H1 (cell line): ENCODE data around the gene PHACTR2. TPM values are rescaled to one million over a fixed set of nuclear protein-coding genes. Genes with fewer than 3 reads are reported as not detected.

Source experiments
- CTCF ChIA-PET: fragments of 300-600 bp; sonication (Branson Sonifier 250); formaldehyde crosslinking; loops from one replicate; lab custom pipeline; 2021; ENCODE audit not compliant: partially characterized antibody; lab: Charles Lee
- POLR2A ChIA-PET: fragments of 300-600 bp; sonication (Branson Sonifier 250); formaldehyde crosslinking; loops from one replicate; lab custom pipeline; 2021; ENCODE audit warnings: inconsistent platforms; ENCODE audit not compliant: partially characterized antibody; lab: Charles Lee
- DNase-seq, 2 experiments: peaks; one replicate each; pipeline versions ENCODE4 v3.0.0 to v3.0.0-alpha.2; 2010 to 2022; ENCODE audit warnings: low spot score in 2 of 2, low read depth in 1 of 2, mixed read lengths in 1 of 2
- FAIRE-seq: peaks from 2 replicates; lab custom pipeline; 2011; peaks lifted over from hg19 to GRCh38; lab: Jason Lieb, UNC
- H2AFZ ChIP-seq: 2 replicates; pipeline ENCODE4 v1.8.1; 2012; ENCODE audit warnings: low read length, inconsistent platforms
- H2AK5ac ChIP-seq: 2 replicates; pipeline ENCODE4 v1.6.1; 2013; ENCODE audit warnings: low read depth, low read length
- H2BK120ac ChIP-seq: replicated peaks from 2 replicates; pipeline ENCODE3; 2013; ENCODE audit warnings: low read depth, low read length, inconsistent platforms
- H2BK12ac ChIP-seq: 2 replicates; pipeline ENCODE4 v1.6.1; 2013; ENCODE audit warnings: low read depth, low read length
- H2BK15ac ChIP-seq: 2 replicates; pipeline ENCODE4 v1.6.1; 2013; ENCODE audit warnings: low read length
- H2BK20ac ChIP-seq: 2 replicates; pipeline ENCODE4 v1.6.1; 2013; ENCODE audit warnings: low read length
- H2BK5ac ChIP-seq: 2 replicates; pipeline ENCODE4 v1.6.1; 2013; ENCODE audit warnings: low read depth, low read length
- H3K14ac ChIP-seq: 2 replicates; pipeline ENCODE4 v1.6.1; 2013; ENCODE audit warnings: inconsistent platforms; ENCODE audit not compliant: insufficient read length
- H3K18ac ChIP-seq: 2 replicates; pipeline ENCODE4 v1.6.1; 2013; ENCODE audit warnings: low read length; ENCODE audit errors: extremely low read depth
- H3K23ac ChIP-seq: 2 replicates; pipeline ENCODE4 v1.6.1; 2013; ENCODE audit warnings: inconsistent platforms; ENCODE audit not compliant: insufficient read length
- H3K23me2 ChIP-seq: 2 replicates; pipeline ENCODE4 v1.6.1; 2013; ENCODE audit warnings: low read depth, low read length
- H3K27ac ChIP-seq: 2 replicates; pipeline ENCODE4 v1.6.1; 2011; ENCODE audit warnings: low read depth, low read length, inconsistent platforms
- H3K27me3 ChIP-seq, 4 experiments: replicated peaks in 1 of 4; 1 replicate in 1 of 4; 2 replicates in 3 of 4; pipeline versions ENCODE4 v1.6.1 to v1.8.1; 2011 to 2013; ENCODE audit warnings: low read length in 3 of 4, mild to moderate bottlenecking in 3 of 4, inconsistent platforms in 2 of 4, mixed read lengths in 2 of 4, moderate library complexity in 1 of 4; ENCODE audit not compliant: control insufficient read depth in 3 of 4, insufficient read depth in 3 of 4; ENCODE audit errors: extremely low read depth in 1 of 4
- H3K36me3 ChIP-seq, 4 experiments: 2 replicates each; pipeline versions ENCODE4 v1.6.1 to v1.8.1; 2011 to 2013; ENCODE audit warnings: mild to moderate bottlenecking in 4 of 4, low read length in 3 of 4, moderate library complexity in 2 of 4, control low read depth in 1 of 4, inconsistent platforms in 1 of 4; ENCODE audit not compliant: insufficient read depth in 4 of 4, control insufficient read depth in 2 of 4
- H3K4ac ChIP-seq: replicated peaks from 2 replicates; pipeline ENCODE3; 2013; ENCODE audit warnings: low read length, low read depth, mixed read lengths, inconsistent platforms; ENCODE audit not compliant: insufficient read length
- H3K4me1 ChIP-seq, 4 experiments: replicated peaks in 1 of 4; 1 replicate in 1 of 4; 2 replicates in 3 of 4; pipeline versions ENCODE4 v1.6.1 to v1.8.1; 2011 to 2013; ENCODE audit warnings: low read length in 3 of 4, inconsistent platforms in 2 of 4, mixed read lengths in 1 of 4; ENCODE audit not compliant: insufficient read depth in 4 of 4, control insufficient read depth in 3 of 4
- H3K4me2 ChIP-seq, 2 experiments: 2 replicates each; pipeline versions ENCODE4 v1.6.1 to v1.8.1; 2011 to 2013; ENCODE audit warnings: low read depth in 2 of 2, low read length in 2 of 2, control low read depth in 1 of 2, inconsistent platforms in 1 of 2, mild to moderate bottlenecking in 1 of 2; ENCODE audit not compliant: insufficient read depth in 1 of 2
- H3K4me3 ChIP-seq, 4 experiments: fragments of 200-600, 300-600 bp in 1 of 4; sonication (generic), shearing (Covaris generic), sonication (Bioruptor Twin) in 1 of 4; 2 replicates each; pipeline versions ENCODE4 v1.5.1 to v1.8.1; 2011 to 2016; ENCODE audit warnings: low read length in 4 of 4, low read depth in 3 of 4, control low read depth in 2 of 4, inconsistent platforms in 2 of 4, mild to moderate bottlenecking in 2 of 4, mixed read lengths in 1 of 4, moderate library complexity in 1 of 4; ENCODE audit not compliant: insufficient read depth in 2 of 4; ENCODE audit errors: extremely low read depth in 1 of 4
- H3K56ac ChIP-seq: replicated peaks from 2 replicates; pipeline ENCODE3; 2013; ENCODE audit warnings: low read depth, mild to moderate bottlenecking, mixed read lengths, low read length, inconsistent platforms; ENCODE audit not compliant: insufficient read length
- H3K79me1 ChIP-seq: 2 replicates; pipeline ENCODE4 v1.6.1; 2013; ENCODE audit warnings: low read depth, low read length, control low read depth
- H3K79me2 ChIP-seq, 2 experiments: 2 replicates each; pipeline versions ENCODE4 v1.6.1 to v1.8.1; 2012 to 2013; ENCODE audit warnings: low read length in 2 of 2, mild to moderate bottlenecking in 2 of 2, inconsistent platforms in 1 of 2; ENCODE audit not compliant: insufficient read depth in 2 of 2, control insufficient read depth in 1 of 2
- H3K9ac ChIP-seq, 4 experiments: replicated peaks in 1 of 4; 1 replicate in 1 of 4; 2 replicates in 3 of 4; pipeline versions ENCODE4 v1.6.1 to v1.8.1; 2011 to 2013; ENCODE audit warnings: low read depth in 3 of 4, low read length in 3 of 4, control low read depth in 2 of 4, mild to moderate bottlenecking in 2 of 4, moderate library complexity in 2 of 4, inconsistent platforms in 1 of 4; ENCODE audit errors: extremely low read depth in 1 of 4
- H3K9me3 ChIP-seq, 2 experiments: 2 replicates each; pipeline versions ENCODE4 v1.6.1 to v1.8.1; 2012 to 2013; ENCODE audit warnings: mild to moderate bottlenecking in 2 of 2, moderate library complexity in 2 of 2, control low read depth in 1 of 2, inconsistent platforms in 1 of 2, low read depth in 1 of 2, low read length in 1 of 2, mixed read lengths in 1 of 2; ENCODE audit not compliant: insufficient read depth in 2 of 2
- H4K20me1 ChIP-seq, 2 experiments: replicated peaks in 1 of 2; 2 replicates each; pipeline versions ENCODE3 to v1.8.1; 2011 to 2013; ENCODE audit warnings: inconsistent platforms in 2 of 2, low read length in 2 of 2, mild to moderate bottlenecking in 1 of 2; ENCODE audit not compliant: insufficient read depth in 2 of 2, control insufficient read depth in 1 of 2
- H4K5ac ChIP-seq: 2 replicates; pipeline ENCODE4 v1.6.1; 2013; ENCODE audit warnings: low read length, low read depth, mixed read lengths, inconsistent platforms; ENCODE audit not compliant: insufficient read length
- H4K8ac ChIP-seq: 2 replicates; pipeline ENCODE4 v1.8.0; 2013; ENCODE audit warnings: mild to moderate bottlenecking, moderate library complexity, low read length, inconsistent platforms; ENCODE audit not compliant: insufficient read depth; ENCODE audit errors: extremely low read depth
- H4K91ac ChIP-seq: replicated peaks from 2 replicates; pipeline ENCODE3; 2013; ENCODE audit warnings: low read length, mixed read lengths, inconsistent platforms; ENCODE audit not compliant: insufficient read length
- ASH2L ChIP-seq: fragments of 200-600, 300-600 bp; sonication (generic); IDR thresholded peaks from one replicate; pipeline ENCODE4 v1.7.1; 2017; ENCODE audit warnings: low read length
- CEBPB ChIP-seq: IDR thresholded peaks from 2 replicates; pipeline ENCODE4 v1.6.1; 2012; ENCODE audit warnings: low read depth, low read length
- CTBP2 ChIP-seq: IDR thresholded peaks from 2 replicates; pipeline ENCODE4 v1.7.0; 2011; ENCODE audit warnings: borderline replicate concordance, mild to moderate bottlenecking, moderate library complexity, mixed read lengths, low read length; ENCODE audit not compliant: insufficient read depth, insufficient read length
- CTCF ChIP-seq, 3 experiments: IDR thresholded peaks; 1 replicate in 2 of 3; 2 replicates in 1 of 3; pipeline versions ENCODE4 v1.5.1 to v1.6.1; 2011; ENCODE audit warnings: low read length in 3 of 3, mild to moderate bottlenecking in 3 of 3, inconsistent platforms in 2 of 3, low read depth in 1 of 3, moderate library complexity in 1 of 3; ENCODE audit not compliant: insufficient read depth in 1 of 3; ENCODE audit errors: control extremely low read depth in 1 of 3
- EZH2 ChIP-seq: fragments of 200-600 bp; sonication (generic); IDR thresholded peaks from 2 replicates; pipeline ENCODE4 v1.7.1; 2012; ENCODE audit warnings: low read depth, mild to moderate bottlenecking, moderate library complexity, low read length, inconsistent platforms; ENCODE audit not compliant: severe bottlenecking
- KDM4A ChIP-seq: IDR thresholded peaks from one replicate; pipeline ENCODE4 v1.7.1; 2012; ENCODE audit warnings: low read depth, mild to moderate bottlenecking, moderate library complexity, low read length, inconsistent platforms; ENCODE audit not compliant: severe bottlenecking
- POLR2A ChIP-seq, 2 experiments: IDR thresholded peaks; 1 replicate in 1 of 2; 2 replicates in 1 of 2; pipeline ENCODE4 v1.6.1; 2011; ENCODE audit warnings: low read depth in 2 of 2, low read length in 2 of 2, mild to moderate bottlenecking in 2 of 2; ENCODE audit errors: control extremely low read depth in 1 of 2
- RNF2 ChIP-seq: fragments of 200-900, 300-1000 bp; sonication (generic); IDR thresholded peaks from 2 replicates; pipeline ENCODE4 v1.7.1; 2016; ENCODE audit warnings: borderline replicate concordance, low read depth, mild to moderate bottlenecking, antibody characterized with exemption, low read length; ENCODE audit not compliant: poor library complexity, severe bottlenecking; ENCODE audit errors: missing control alignments
- TBP ChIP-seq: IDR thresholded peaks from 2 replicates; pipeline ENCODE4 v1.6.1; 2011; ENCODE audit warnings: low read depth, low read length, improper control_type of control experiment
- YY1 ChIP-seq: IDR thresholded peaks from 2 replicates; pipeline ENCODE4 v1.6.1; 2011; ENCODE audit warnings: low read depth, mild to moderate bottlenecking, low read length
- ZNF274 ChIP-seq: IDR thresholded peaks from 2 replicates; pipeline ENCODE4 v1.7.0; 2012; ENCODE audit warnings: low read length, borderline replicate concordance; ENCODE audit errors: extremely low read depth
- WGBS, 2 experiments: shearing (Covaris generic) in 1 of 2; methylation state at CpG; one replicate each; pipeline versions ENCODE4 v1.1.6 to v1.1.7; 2013 to 2015; ENCODE audit warnings: low lambda C conversion rate in 2 of 2, mixed read lengths in 2 of 2, inconsistent platforms in 1 of 2, low coverage in 1 of 2, missing lambda C conversion rate in 1 of 2; ENCODE audit not compliant: insufficient replicate concordance in 2 of 2, insufficient coverage in 1 of 2, insufficient read length in 1 of 2; ENCODE audit errors: extremely low coverage in 1 of 2, missing lambda C conversion rate in 1 of 2; 5-methylcytosine and 5-hydroxymethylcytosine counted together
- polyA plus RNA-seq, 7 experiments: library from polyadenylated mRNA; depleted of rRNA in 3 of 7; stranded (reverse) in 5 of 7; unstranded in 2 of 7; fragments of >200 nt in 5 of 7; fragments of 200-250 nt in 2 of 7; gene quantifications; 1 replicate in 5 of 7; 2 replicates in 1 of 7; 4 replicates in 1 of 7; pipeline versions ENCODE4 v1.2.1 to v1.2.3, GENCODE V29; 2011 to 2013; ENCODE audit warnings: missing spikeins in 2 of 7, mixed read lengths in 2 of 7
- total RNA-seq: library from RNA; stranded (reverse); fragmentation: NEBNext Ultra II Directional; extraction: Animal tissue kit (Norgen Biotek cat#: 25700); gene quantifications from 2 replicates; pipeline ENCODE4 v1.2.1, GENCODE V29; 2021

PHACTR2 gene
- total and polyA plus RNA-seq, 2 of the 8 experiments (the other 6 are each of a cell fraction or from before 2014, with no cell fraction given) = 16.9 to 131 TPM

- no peak overlapping the region for H3K4me2 ChIP-seq
- no peak overlapping the region for H4K91ac ChIP-seq
- no peak overlapping the region for H3K9ac ChIP-seq
- H2BK20ac ChIP-seq = no peak overlapping the region
- no peak for FAIRE-seq
- H2BK120ac ChIP-seq = no peak overlapping the region
- no peak overlapping the region for H3K4ac ChIP-seq
- no peak overlapping the region for H2BK15ac ChIP-seq
- H2BK5ac ChIP-seq = no peak overlapping the region; the same call in 1 of the 2 replicates
- no peak overlapping the region for H4K5ac ChIP-seq
- H3K79me2 ChIP-seq = peaks cover 8 to 97% of the 10 kb centered on the region in 2 experiments
- no peak overlapping the region; the same call in 1 of the 2 replicates for H3K27ac ChIP-seq
- no peaks in the 10 kb centered on the region for H3K27me3 ChIP-seq
- H3K56ac ChIP-seq = no peak overlapping the region
- H4K8ac ChIP-seq = no peak overlapping the region
- H4K20me1 ChIP-seq = no peaks in the 10 kb centered on the region
- H3K79me1 ChIP-seq = peaks cover 5% of the 10 kb centered on the region; the same call in 1 of the 2 replicates
- no peak overlapping the region for H3K4me3 ChIP-seq
- ChIA-PET POLR2A (no interaction called here), CTCF (interaction anchor here (2.0 to 3.0 kb wide), 4 partner anchors 9 to 45 kb away, joined by 6 to 13 read pairs (median 8); no protein-coding TSS in a partner anchor)
- 0 out of 4 replicates have a peak, but pooled peaks cover 0 to 4% of the 10 kb centered on the region in 2 experiments for H3K9me3 ChIP-seq
- H3K36me3 ChIP-seq = no peaks in the 10 kb centered on the region; a peak in 2 of 8 replicates
- no peak overlapping the region for H3K23ac ChIP-seq
- no peak overlapping the region for H2AK5ac ChIP-seq
- H2AFZ ChIP-seq = no peak overlapping the region
- peaks cover 1% of the 10 kb centered on the region; the same call in 1 of the 2 replicates for H3K23me2 ChIP-seq
- no peak overlapping the region for H3K14ac ChIP-seq
- no peak overlapping the region for H3K18ac ChIP-seq
- DNase-seq = no peak
- peaks cover 0 to 11% (median 3%) of the 10 kb centered on the region in 4 experiments; a peak in 4 of 7 replicates for H3K4me1 ChIP-seq
- WGBS, 2 experiments = 92% methylated on average over 3 of the region's 3 CpGs; no CpG with 5 or more reads in 1 of the 2 experiments
- no peak overlapping the region for H2BK12ac ChIP-seq
- TF ChIP-seq CTBP2 (no peak), TBP (no peak), CTCF (IDR thresholded peaks at IDR 0.05; ENCODE audit: control extremely low read depth in 1 of 3, insufficient read depth in 1 of 3, low read depth in 1 of 3, low read length in 3 of 3) (no peak), POLR2A (IDR thresholded peaks at IDR 0.05; ENCODE audit: control extremely low read depth in 1 of 2, low read depth in 2 of 2, low read length in 2 of 2) (no peak), RNF2 (no peak), YY1 (no peak), KDM4A (no peak), ZNF274 (no peak), CEBPB (no peak), ASH2L (no peak), EZH2 (no peak)
These were observed 20.6 kb downstream of the PHACTR2 start for GRCh38 chr6:143698329-143698728.
